Esophagus muscularis mucosa (tissue), 4 donors: ENCODE measurements around the gene SERTM2. TPM values are rescaled to one million over a fixed set of nuclear protein-coding genes. Genes with fewer than 3 reads are reported as not detected.

ENCODE experiments used
- DNase-seq: peaks from one replicate; pipeline ENCODE4 v3.0.0-alpha.2; 2017; ENCODE audit errors: extremely low spot score
- H3K27ac ChIP-seq, 4 donors: fragments of 200-600 bp; sonication (generic); replicated peaks in 1 of 4; 1 replicate in 3 of 4; 2 replicates in 1 of 4; pipeline ENCODE4 v1.5.1; 2016 to 2019; ENCODE audit warnings: mild to moderate bottlenecking in 1 of 4
- H3K27me3 ChIP-seq, 4 donors: fragments of 200-600 bp; sonication (generic); one replicate each; pipeline versions ENCODE4 v1.5.1 to v1.6.0; 2016 to 2019
- H3K36me3 ChIP-seq, 4 donors: fragments of 200-600 bp; sonication (generic); one replicate each; pipeline ENCODE4 v1.5.1; 2016 to 2019
- H3K4me1 ChIP-seq, 4 donors: fragments of 200-600 bp; sonication (generic); one replicate each; pipeline ENCODE4 v1.5.1; 2016 to 2019
- H3K4me3 ChIP-seq, 4 donors: fragments of 200-600 bp; sonication (generic); 1 replicate in 2 of 4; 2 replicates in 2 of 4; pipeline ENCODE4 v1.5.1; 2016 to 2019; ENCODE audit warnings: mild to moderate bottlenecking in 4 of 4, moderate library complexity in 1 of 4
- H3K9me3 ChIP-seq, 4 donors: fragments of 200-600 bp; sonication (generic); 1 replicate in 3 of 4; 2 replicates in 1 of 4; pipeline ENCODE4 v1.5.1; 2016 to 2019
- EP300 ChIP-seq: sonication (generic); formaldehyde crosslinking; IDR thresholded peaks from one replicate; pipeline ENCODE4 v1.6.1; 2017; ENCODE audit warnings: antibody characterized with exemption
- POLR2A ChIP-seq: fragments of 450-650 bp; IDR thresholded peaks from one replicate; pipeline ENCODE4 v1.6.1; 2017; ENCODE audit warnings: antibody characterized with exemption, moderate library complexity, mild to moderate bottlenecking, low read depth
- POLR2AphosphoS5 ChIP-seq, 2 donors: sonication (generic); formaldehyde crosslinking; IDR thresholded peaks; one replicate each; pipeline ENCODE4 v1.6.1; 2017; ENCODE audit warnings: antibody characterized with exemption in 2 of 2
- WGBS: methylation state at CpG from one replicate; pipeline ENCODE4 v1.1.5; 2018; 5-methylcytosine and 5-hydroxymethylcytosine counted together
- intact Hi-C: fragments of 100-400 bp; cut with DNase I; formaldehyde crosslinking; loops from one replicate; pipeline ENCODE4 v1.15.1; 2023
- total RNA-seq, 4 donors: library from RNA; depleted of rRNA; stranded (reverse); fragments of >200 nt; gene quantifications; one replicate each; pipeline versions ENCODE4 v1.1.0 to v1.2.1, GENCODE V29; 2016
- TF ChIP-seq, protein P1 (sequence below), 3 experiments: fragments of 200-600 bp in 2 of 3; fragments of 450-650 bp in 1 of 3; sonication (generic) in 2 of 3; IDR thresholded peaks; one replicate each; pipeline ENCODE4 v1.5.1; 2017 to 2019; ENCODE audit warnings: antibody characterized with exemption in 3 of 3, mild to moderate bottlenecking in 2 of 3, moderate library complexity in 1 of 3

The SERTM2 gene
- total RNA-seq, 4 donors from 2014 or later = not detected

DNA sequence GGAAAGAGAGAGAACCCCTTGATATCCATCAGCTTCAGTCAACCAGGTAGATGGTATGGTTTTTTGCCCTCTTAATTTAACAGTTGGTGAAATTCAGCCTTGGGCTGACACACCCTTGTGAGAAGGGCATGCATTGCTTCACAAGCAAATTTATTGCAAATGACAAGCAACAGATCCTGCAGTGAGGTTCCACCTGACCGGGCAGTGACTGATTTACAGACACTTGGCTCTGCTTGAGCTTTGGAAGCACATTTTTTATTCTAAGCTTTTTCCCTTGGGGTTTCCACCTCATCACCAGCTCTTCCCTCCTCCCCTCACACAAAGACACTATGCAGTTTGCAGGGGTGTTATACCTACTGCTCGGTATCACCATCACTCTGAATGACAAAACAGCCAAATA, 28.3 kb upstream of the SERTM2 start:
- DNase-seq = no peak
- Histone ChIP-seq H3K27ac (no peak overlapping the region), H3K36me3 (no peaks in the 10 kb centered on the region), H3K4me1 (no peaks in the 10 kb centered on the region), H3K27me3 (no peaks in the 10 kb centered on the region), H3K9me3 (peaks cover 0 to 7% (median 0%) of the 10 kb centered on the region in 4 donors), H3K4me3 (no peak overlapping the region)
- intact Hi-C loops = no loop called here
- WGBS = 63% methylated on average over 2 of the region's 2 CpGs
- TF ChIP-seq, protein P1, sequence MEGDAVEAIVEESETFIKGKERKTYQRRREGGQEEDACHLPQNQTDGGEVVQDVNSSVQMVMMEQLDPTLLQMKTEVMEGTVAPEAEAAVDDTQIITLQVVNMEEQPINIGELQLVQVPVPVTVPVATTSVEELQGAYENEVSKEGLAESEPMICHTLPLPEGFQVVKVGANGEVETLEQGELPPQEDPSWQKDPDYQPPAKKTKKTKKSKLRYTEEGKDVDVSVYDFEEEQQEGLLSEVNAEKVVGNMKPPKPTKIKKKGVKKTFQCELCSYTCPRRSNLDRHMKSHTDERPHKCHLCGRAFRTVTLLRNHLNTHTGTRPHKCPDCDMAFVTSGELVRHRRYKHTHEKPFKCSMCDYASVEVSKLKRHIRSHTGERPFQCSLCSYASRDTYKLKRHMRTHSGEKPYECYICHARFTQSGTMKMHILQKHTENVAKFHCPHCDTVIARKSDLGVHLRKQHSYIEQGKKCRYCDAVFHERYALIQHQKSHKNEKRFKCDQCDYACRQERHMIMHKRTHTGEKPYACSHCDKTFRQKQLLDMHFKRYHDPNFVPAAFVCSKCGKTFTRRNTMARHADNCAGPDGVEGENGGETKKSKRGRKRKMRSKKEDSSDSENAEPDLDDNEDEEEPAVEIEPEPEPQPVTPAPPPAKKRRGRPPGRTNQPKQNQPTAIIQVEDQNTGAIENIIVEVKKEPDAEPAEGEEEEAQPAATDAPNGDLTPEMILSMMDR (IDR thresholded peaks at IDR 0.05) = no peak
- TF ChIP-seq POLR2A = no peak
- no peak for TF ChIP-seq EP300
- TF ChIP-seq POLR2AphosphoS5 (IDR thresholded peaks at IDR 0.05) = no peak

GRCh38 chrX:111483881-111484280, 27.6 kb upstream of the SERTM2 start:
- H3K36me3 ChIP-seq = no peaks in the 10 kb centered on the region
- H3K9me3 ChIP-seq = peaks cover 0 to 7% (median 0%) of the 10 kb centered on the region in 4 donors
- no peaks in the 10 kb centered on the region for H3K27me3 ChIP-seq
- DNase-seq = no peak
- no peak overlapping the region for H3K4me3 ChIP-seq
- H3K4me1 ChIP-seq = no peaks in the 10 kb centered on the region
- intact Hi-C loops = no loop called here
- TF ChIP-seq POLR2AphosphoS5 (IDR thresholded peaks at IDR 0.05) (no peak), POLR2A (no peak), EP300 (no peak)
- TF ChIP-seq, protein P1 (IDR thresholded peaks at IDR 0.05) = no peak
- no peak overlapping the region for H3K27ac ChIP-seq

DNA sequence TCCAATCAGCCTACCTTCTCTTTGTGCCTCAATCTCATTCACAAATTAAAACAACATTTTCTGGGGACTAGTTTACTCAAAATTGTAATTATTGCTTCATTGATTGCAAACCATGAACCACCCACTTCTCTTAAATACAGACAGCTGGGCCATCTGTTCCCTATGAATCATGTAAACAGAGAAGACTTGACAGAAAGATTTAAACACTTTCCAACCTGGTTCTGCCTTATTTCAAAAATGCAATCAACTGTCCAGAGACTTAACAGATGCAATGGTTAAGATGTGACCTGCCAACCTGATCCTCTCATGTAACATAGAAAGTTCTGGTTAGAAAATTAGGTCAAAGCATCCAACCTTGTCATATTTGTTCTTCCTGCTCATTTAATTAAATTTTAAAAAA, 20.8 kb upstream of the SERTM2 start:
- Histone ChIP-seq H3K36me3 (no peaks in the 10 kb centered on the region), H3K27me3 (no peaks in the 10 kb centered on the region), H3K4me1 (no peaks in the 10 kb centered on the region), H3K9me3 (no peaks in the 10 kb centered on the region), H3K4me3 (no peak overlapping the region), H3K27ac (no peak overlapping the region)
- TF ChIP-seq POLR2AphosphoS5 (IDR thresholded peaks at IDR 0.05) = no peak
- TF ChIP-seq EP300 = no peak
- TF ChIP-seq POLR2A = no peak
- TF ChIP-seq, protein P1 (IDR thresholded peaks at IDR 0.05) = no peak
- intact Hi-C loops = no loop called here
- no peak for DNase-seq

DNA sequence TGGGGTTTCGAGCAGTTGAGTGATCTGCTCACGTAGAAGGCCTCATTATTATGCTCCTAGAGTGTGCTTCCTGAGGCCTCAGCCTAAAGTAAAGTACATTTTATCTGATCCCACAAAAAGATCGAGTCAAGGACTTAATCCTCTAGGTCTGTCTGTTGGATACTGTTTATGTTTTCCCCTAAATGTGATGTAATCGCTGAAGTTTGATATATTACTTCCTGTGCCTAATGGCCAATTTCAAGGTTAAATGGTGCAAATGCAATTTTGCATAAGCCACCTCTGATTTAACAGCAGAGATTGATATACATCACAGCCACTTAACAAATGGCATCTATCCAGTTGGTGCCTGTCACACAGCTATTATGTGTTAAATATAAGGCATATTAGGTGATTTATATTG, 19.4 kb upstream of the SERTM2 start:
- intact Hi-C loops = no loop called here
- Histone ChIP-seq H3K36me3 (no peaks in the 10 kb centered on the region), H3K4me1 (no peaks in the 10 kb centered on the region), H3K27me3 (no peaks in the 10 kb centered on the region), H3K4me3 (no peak overlapping the region), H3K27ac (no peak overlapping the region), H3K9me3 (no peaks in the 10 kb centered on the region)
- TF ChIP-seq POLR2AphosphoS5 (IDR thresholded peaks at IDR 0.05) (no peak), EP300 (no peak), POLR2A (no peak)
- TF ChIP-seq, protein P1 (IDR thresholded peaks at IDR 0.05) = no peak
- WGBS = 68% methylated on average over 4 of the region's 4 CpGs
- DNase-seq = no peak

DNA sequence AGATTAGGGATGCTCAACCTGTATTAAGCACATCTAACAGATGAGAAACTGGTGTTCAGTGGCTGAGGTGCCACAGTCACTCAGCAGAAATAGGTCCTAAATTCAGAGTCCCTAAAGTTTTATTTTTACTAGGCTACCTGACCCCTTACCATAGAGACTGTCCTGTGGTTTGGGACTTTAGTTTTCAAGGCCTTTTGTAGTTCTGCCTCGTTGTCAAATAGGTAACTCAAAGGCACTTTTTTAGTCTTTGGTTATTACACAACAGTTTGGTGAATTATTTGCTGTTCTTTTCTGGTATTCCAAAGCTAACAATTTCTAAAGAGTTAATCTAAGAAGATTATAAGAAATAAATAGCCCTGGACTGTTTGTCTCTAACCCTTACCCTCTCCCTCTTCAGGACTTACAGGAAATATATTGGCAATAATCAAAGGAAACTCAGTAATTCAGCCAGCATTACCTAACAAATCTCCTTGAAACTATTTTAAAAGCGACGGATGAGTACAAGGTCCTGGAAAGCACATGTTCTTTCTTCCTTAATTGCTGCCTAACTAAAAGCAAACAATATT, 12.8 kb upstream of the SERTM2 start:
- TF ChIP-seq EP300 (no peak), POLR2AphosphoS5 (IDR thresholded peaks at IDR 0.05) (no peak), POLR2A (no peak)
- TF ChIP-seq, protein P1 (IDR thresholded peaks at IDR 0.05) = no peak
- no peak overlapping the region for H3K27ac ChIP-seq
- no peaks in the 10 kb centered on the region for H3K27me3 ChIP-seq
- H3K4me1 ChIP-seq = no peaks in the 10 kb centered on the region
- 83% methylated on average over 3 of the region's 3 CpGs for WGBS
- DNase-seq = no peak
- intact Hi-C loops = no loop called here
- H3K9me3 ChIP-seq = no peaks in the 10 kb centered on the region
- no peaks in the 10 kb centered on the region for H3K36me3 ChIP-seq
- H3K4me3 ChIP-seq = no peak overlapping the region
